Right ventricle myocardium inferior (tissue), 1 donor: ENCODE results near the gene TP53I11. TPM values are rescaled to one million over a fixed set of nuclear protein-coding genes. Genes with fewer than 3 reads are reported as not detected.

Experiments used
- ATAC-seq: fragments of 200-7000 bp; cut with Tn5 transposase; one replicate; pipeline ENCODE4 v1.9.1; 2020; ENCODE audit warnings: mild to moderate bottlenecking, moderate library complexity
- DNase-seq: peaks from one replicate; pipeline ENCODE4 v3.0.0; 2021; ENCODE audit errors: missing footprints
- intact Hi-C: fragments of 100-400 bp; cut with DNase I; formaldehyde crosslinking; loops from one replicate; pipeline ENCODE4 v1.11.0; 2022
- total RNA-seq: library from RNA; stranded (reverse); fragmentation: NEBNext Ultra II Directional; extraction: Animal tissue kit (Norgen Biotek cat#: 25700); gene quantifications from one replicate; pipeline ENCODE4 v1.2.1, GENCODE V29; 2021
- donor health status: DM: no; HTN: yes; CAD: no; lungs with severe emphysema.

TP53I11 gene
- total RNA-seq, 1 donor from 2014 or later, result 59.1 TPM

DNA sequence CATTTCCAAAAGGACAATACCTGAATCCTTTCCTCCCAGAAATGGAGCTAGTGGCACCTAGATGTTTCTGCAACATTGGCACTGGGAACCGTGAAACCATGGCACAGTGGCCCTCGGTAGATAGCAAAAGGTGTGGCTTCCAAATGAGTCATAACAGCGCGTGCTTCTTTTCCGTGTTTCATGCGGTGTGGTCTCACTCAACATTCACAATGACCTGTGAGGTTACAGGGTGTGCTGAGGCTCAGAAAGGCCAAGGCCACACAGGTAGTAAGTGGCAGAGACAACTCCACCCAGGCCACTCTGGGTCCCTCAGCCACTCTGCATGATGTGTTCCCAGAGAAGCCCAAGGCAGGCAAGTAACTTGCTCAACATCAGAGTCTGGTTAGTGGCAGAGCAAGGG, 67.4 kb downstream of the TP53I11 start:
- intact Hi-C loops, result no loop called here
- no peak for ATAC-seq
- DNase-seq, result peak; percentile 15

Other genes starting within 250 kb of the TP53I11 start
- 115 TPM for gene TSPAN18, start 223.9 kb downstream of the TP53I11 start, total RNA-seq
- gene PRDM11, start 195.8 kb upstream of the TP53I11 start, total RNA-seq, result 16.0 TPM